Dermis microvascular lymphatic vessel endothelial cell (primary cell): ENCODE measurements around the gene EXOC5. TPM values are rescaled to one million over a fixed set of nuclear protein-coding genes. Genes with fewer than 3 reads are reported as not detected.

Experiments used
- DNase-seq, 2 donors: peaks; one replicate each; pipeline versions ENCODE4 v3.0.0 to v3.0.0-alpha.2; 2010; ENCODE audit warnings: low read depth in 2 of 2
- total RNA-seq: library from RNA; depleted of rRNA; stranded (reverse); fragments of >200 nt; gene quantifications from 2 replicates; pipeline ENCODE4 v1.2.1, GENCODE V29; 2014

Gene EXOC5
- total RNA-seq, result 31.1 and 39.3 TPM in 2 replicates

GRCh38 chr14:57268161-57269069 lies at the start of gene EXOC5, which contains the start of gene AP5M1:
Gene EXOC5, minus strand, starts transcription at chr14:57268905. Its CDS starts 257 bp downstream, at chr14:57268648.
Gene AP5M1, plus strand, starts transcription at chr14:57268971. Its CDS starts 344 bp downstream, at chr14:57269315.
- DNase-seq, result peak; percentile 80 to 93

- DNase-seq, result peak; percentile 62 to 76
Observed at GRCh38 chr14:57317248-57317833, 48.6 kb upstream of the EXOC5 start.

- no peak for DNase-seq
Observed at GRCh38 chr14:57314396-57315089, 45.8 kb upstream of the EXOC5 start.

- DNase-seq, result no peak
Observed at GRCh38 chr14:57302883-57303282, 34.2 kb upstream of the EXOC5 start.

- no peak for DNase-seq
Observed at GRCh38 chr14:57299511-57299910, 30.8 kb upstream of the EXOC5 start.

GRCh38 chr14:57297852-57298251 lies 29.1 kb upstream of the EXOC5 start:
- DNase-seq, result no peak

- DNase-seq, result no peak
Observed at GRCh38 chr14:57295239-57295638, 26.5 kb upstream of the EXOC5 start.

GRCh38 chr14:57293866-57294837 lies 25.4 kb upstream of the EXOC5 start:
- peak; percentile 5 to 26 for DNase-seq

- DNase-seq, result no peak
Observed at GRCh38 chr14:57291692-57292647, 23.3 kb upstream of the EXOC5 start.

GRCh38 chr14:57290751-57291150 lies 22.0 kb upstream of the EXOC5 start:
- no peak for DNase-seq

GRCh38 chr14:57287745-57288144 lies 19.0 kb upstream of the EXOC5 start:
- no peak for DNase-seq

GRCh38 chr14:57277062-57277461 lies 8.4 kb upstream of the EXOC5 start:
- no peak for DNase-seq

GRCh38 chr14:57275023-57275664 lies 6.4 kb upstream of the EXOC5 start:
- DNase-seq, result no peak

GRCh38 chr14:57274551-57274950 lies 5.8 kb upstream of the EXOC5 start:
- DNase-seq, result no peak

- no peak for DNase-seq
Observed at GRCh38 chr14:57273236-57273635, 4.5 kb upstream of the EXOC5 start.

GRCh38 chr14:57266065-57266464 lies 2.6 kb downstream of the EXOC5 start:
- DNase-seq, result peak in 1 of 2 donors; percentile 73

GRCh38 chr14:57262117-57262516 lies 6.6 kb downstream of the EXOC5 start:
- DNase-seq, result no peak

GRCh38 chr14:57261604-57262003 lies 7.1 kb downstream of the EXOC5 start:
- DNase-seq, result no peak

GRCh38 chr14:57259672-57260071 lies 9.0 kb downstream of the EXOC5 start:
- DNase-seq, result no peak
